Activated CD4-positive, alpha-beta memory T cell treated with anti-CD3 and anti-CD28 coated beads, Interleukin-2, amount 10 ng/mL, durations not matched to agents 7 days and 5 days (primary cell): ENCODE data around the gene ZNF280B. TPM values are rescaled to one million over a fixed set of nuclear protein-coding genes. Genes with fewer than 3 reads are reported as not detected.
"Not testable (repeated sequence)": the region's sequence is repeated elsewhere in the genome, so short reads cannot be mapped to it uniquely, and the experiment has no call there.

ENCODE experiments used
- CTCF ChIA-PET: fragments of 350-600 bp; sonication (Branson Sonifier 250); formaldehyde crosslinking; loops from one replicate; lab custom pipeline; 2021; ENCODE audit warnings: antibody characterized with exemption, inconsistent platforms; lab: Charles Lee
- POLR2A ChIA-PET: fragments of 350-600 bp; sonication (Branson Sonifier 250); formaldehyde crosslinking; loops from one replicate; lab custom pipeline; 2021; ENCODE audit warnings: antibody characterized with exemption; lab: Charles Lee
- DNase-seq: peaks from one replicate; pipeline ENCODE4 v3.0.0-alpha.2; 2020
- H3K27ac Mint-ChIP-seq: one replicate; pipeline ENCODE4 v1.8.0; 2021; ENCODE audit warnings: mild to moderate bottlenecking, mixed read lengths
- H3K27me3 Mint-ChIP-seq: one replicate; pipeline ENCODE4 v1.8.0; 2021; ENCODE audit warnings: mixed read lengths
- H3K36me3 Mint-ChIP-seq: one replicate; pipeline ENCODE4 v1.8.0; 2021; ENCODE audit warnings: low read depth, mixed read lengths
- H3K4me1 Mint-ChIP-seq: one replicate; pipeline ENCODE4 v1.8.0; 2021; ENCODE audit warnings: mixed read lengths
- H3K4me3 Mint-ChIP-seq: one replicate; pipeline ENCODE4 v1.8.0; 2021; ENCODE audit warnings: mild to moderate bottlenecking, mixed read lengths
- H3K9me3 Mint-ChIP-seq: one replicate; pipeline ENCODE4 v1.8.0; 2021; ENCODE audit warnings: mixed read lengths
- total RNA-seq, 2 experiments: library from RNA; stranded (reverse); gene quantifications; one replicate each; pipeline ENCODE4 v1.2.3, GENCODE V29; 2021

Gene ZNF280B
- total RNA-seq, 2 experiments from 2014 or later = 2.0 TPM

DNA sequence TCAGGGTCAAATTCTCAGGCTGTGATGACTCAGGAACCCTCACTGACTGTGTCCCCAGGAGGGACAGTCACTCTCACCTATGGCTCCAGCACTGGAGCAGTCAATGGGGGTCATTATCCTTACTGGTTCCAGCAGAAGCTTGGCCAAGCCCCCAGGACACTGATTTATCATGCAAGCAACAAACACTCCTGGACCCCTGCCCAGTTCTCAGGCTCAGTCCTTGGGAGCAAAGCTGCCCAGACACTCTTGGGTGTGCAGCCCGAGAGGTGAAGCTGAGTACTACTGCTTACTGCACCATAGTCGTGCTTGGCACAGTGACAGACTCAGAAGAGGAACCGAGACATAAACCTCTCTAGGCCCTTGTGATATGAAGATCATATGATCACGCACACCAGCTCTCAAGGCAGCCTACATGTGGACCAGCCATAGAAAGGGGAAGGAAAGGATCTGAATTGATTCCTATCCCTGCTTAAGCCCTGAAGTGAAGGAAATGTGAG, 58.2 kb downstream of the ZNF280B start:
- no peak overlapping the region for H3K4me3 Mint-ChIP-seq
- peaks cover 57% of the 10 kb centered on the region for H3K27me3 Mint-ChIP-seq
- H3K4me1 Mint-ChIP-seq = no peaks in the 10 kb centered on the region
- DNase-seq = no peak
- H3K36me3 Mint-ChIP-seq = no peaks in the 10 kb centered on the region
- peaks cover 8% of the 10 kb centered on the region for H3K9me3 Mint-ChIP-seq
- ChIA-PET CTCF (interaction anchor here (0.9 kb wide), 1 partner anchor 107 kb away, joined by 3 read pairs; no protein-coding TSS in a partner anchor), POLR2A (no interaction called here)
- H3K27ac Mint-ChIP-seq = no peak overlapping the region

DNA sequence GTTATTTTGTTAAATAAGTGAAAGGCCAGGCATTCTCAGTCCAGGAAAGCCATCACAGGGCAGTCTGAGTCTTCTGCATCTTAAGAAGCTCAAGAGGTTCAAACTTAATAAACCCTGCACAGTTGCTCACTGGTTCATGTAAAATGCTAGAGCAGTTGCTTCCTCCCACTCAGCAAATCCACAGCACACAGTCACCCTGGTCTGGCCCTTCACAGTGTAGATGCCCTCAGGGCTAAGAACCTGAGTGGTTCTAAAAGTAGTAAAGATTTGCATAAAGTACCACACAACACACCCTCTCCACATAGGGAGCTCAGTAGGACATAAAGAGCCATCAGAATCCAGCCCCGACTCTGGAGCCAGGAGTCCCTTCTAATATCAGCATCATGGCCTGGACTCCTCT, 58.7 kb downstream of the ZNF280B start:
- ChIA-PET CTCF (no interaction called here), POLR2A (no interaction called here)
- Mint-ChIP-seq H3K4me1 (no peaks in the 10 kb centered on the region), H3K27ac (no peak overlapping the region), H3K4me3 (no peak overlapping the region), H3K9me3 (peaks cover 8% of the 10 kb centered on the region), H3K27me3 (peaks cover 61% of the 10 kb centered on the region), H3K36me3 (no peaks in the 10 kb centered on the region)
- no peak for DNase-seq

DNA sequence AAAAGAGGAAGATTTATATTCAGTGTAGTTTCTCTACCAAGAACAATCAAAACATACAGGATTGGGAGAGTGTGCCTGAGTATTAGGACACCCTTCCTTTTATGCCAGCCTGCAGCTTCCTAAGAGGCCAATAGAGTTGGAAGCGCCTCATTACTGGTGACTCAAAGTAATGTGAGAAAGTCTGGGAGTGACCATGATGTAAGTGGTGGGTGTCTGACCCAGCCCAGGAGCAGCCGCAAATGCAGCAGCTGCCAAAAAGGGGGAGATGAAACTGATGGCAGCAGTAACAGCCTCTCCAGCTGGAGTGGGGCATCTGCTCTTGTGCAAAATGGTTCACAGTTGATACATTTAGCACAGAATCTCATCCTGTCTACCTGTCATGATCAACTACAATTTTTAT, 62.0 kb downstream of the ZNF280B start:
- no peak overlapping the region for H3K27ac Mint-ChIP-seq
- H3K9me3 Mint-ChIP-seq = no peaks in the 10 kb centered on the region
- ChIA-PET CTCF (interaction anchor here (1.0 kb wide), 1 partner anchor 24 kb away, joined by 3 read pairs; no protein-coding TSS in a partner anchor), POLR2A (no interaction called here)
- no peaks in the 10 kb centered on the region for H3K4me1 Mint-ChIP-seq
- H3K27me3 Mint-ChIP-seq = peaks cover 45% of the 10 kb centered on the region
- H3K36me3 Mint-ChIP-seq = no peaks in the 10 kb centered on the region
- no peak for DNase-seq
- no peak overlapping the region for H3K4me3 Mint-ChIP-seq

- CTCF ChIA-PET, H3K36me3 Mint-ChIP-seq, POLR2A ChIA-PET, DNase-seq, H3K4me1 Mint-ChIP-seq, H3K27ac Mint-ChIP-seq, H3K4me3 Mint-ChIP-seq, H3K9me3 Mint-ChIP-seq: not testable (repeated sequence)
- H3K27me3 Mint-ChIP-seq = peaks cover 36% of the 10 kb centered on the region
Observed at GRCh38 chr22:22444007-22444589, 64.4 kb downstream of the ZNF280B start.

GRCh38 chr22:22442928-22443709, 65.4 kb downstream of the ZNF280B start:
- no peaks in the 10 kb centered on the region for H3K36me3 Mint-ChIP-seq
- peaks cover 28% of the 10 kb centered on the region for H3K27me3 Mint-ChIP-seq
- H3K9me3 Mint-ChIP-seq = no peaks in the 10 kb centered on the region
- CTCF ChIA-PET = no interaction called here
- DNase-seq = no peak
- POLR2A ChIA-PET = no interaction called here
- H3K27ac Mint-ChIP-seq = no peak overlapping the region
- H3K4me3 Mint-ChIP-seq = no peak overlapping the region
- no peaks in the 10 kb centered on the region for H3K4me1 Mint-ChIP-seq

GRCh38 chr22:22441626-22442025, 66.9 kb downstream of the ZNF280B start:
- POLR2A ChIA-PET, H3K27ac Mint-ChIP-seq, H3K9me3 Mint-ChIP-seq, CTCF ChIA-PET, DNase-seq, H3K4me1 Mint-ChIP-seq, H3K4me3 Mint-ChIP-seq, H3K36me3 Mint-ChIP-seq: not testable (repeated sequence)
- peaks cover 31% of the 10 kb centered on the region for H3K27me3 Mint-ChIP-seq

- Mint-ChIP-seq H3K4me3 (no peak overlapping the region), H3K9me3 (no peaks in the 10 kb centered on the region), H3K4me1 (no peaks in the 10 kb centered on the region), H3K36me3 (no peaks in the 10 kb centered on the region), H3K27ac (no peak overlapping the region), H3K27me3 (peaks cover 28% of the 10 kb centered on the region)
- DNase-seq = no peak
- ChIA-PET CTCF (no interaction called here), POLR2A (no interaction called here)
Observed at GRCh38 chr22:22440188-22440587, 68.4 kb downstream of the ZNF280B start.

Other genes starting within 250 kb of the ZNF280B start
- gene ZNF280A, start 11.5 kb upstream of the ZNF280B start, total RNA-seq = not detected
- gene PRAME, start 50.5 kb upstream of the ZNF280B start, total RNA-seq = not detected
- not detected for gene GGTLC2, start 135.9 kb upstream of the ZNF280B start, total RNA-seq